ENCODE data around the gene TXNDC17.

TXNDC17 gene

GRCh38 chr17:6597727-6598126 lies 43.1 kb upstream of the TXNDC17 start:
- DNase-seq (ENCODE audit: insufficient read length, low spot score) (no peak), FAIRE-seq (no peak)

GRCh38 chr17:6599364-6599763 lies 41.5 kb upstream of the TXNDC17 start:
- DNase-seq (ENCODE audit: insufficient read length, low spot score) (no peak), FAIRE-seq (no peak)
- no peak for TF ChIP-seq CTCF (IDR thresholded peaks at IDR 0.05; ENCODE audit: insufficient read depth, missing control alignments)

More at GRCh38 chr17:6597727-6598126, 43.1 kb upstream of the TXNDC17 start:
- TF ChIP-seq CTCF (IDR thresholded peaks at IDR 0.05; ENCODE audit: insufficient read depth, missing control alignments), result no peak

GRCh38 chr17:6602141-6602540 lies 38.7 kb upstream of the TXNDC17 start:
- FAIRE-seq, result no peak
- DNase-seq (ENCODE audit: insufficient read length, low spot score), result no peak
- no peak for TF ChIP-seq CTCF (IDR thresholded peaks at IDR 0.05; ENCODE audit: insufficient read depth, missing control alignments)

GRCh38 chr17:6603744-6604325 lies 37.0 kb upstream of the TXNDC17 start:
- no peak for TF ChIP-seq CTCF (IDR thresholded peaks at IDR 0.05; ENCODE audit: insufficient read depth, missing control alignments)
- FAIRE-seq (no peak), DNase-seq (ENCODE audit: insufficient read length, low spot score) (no peak)

DNA sequence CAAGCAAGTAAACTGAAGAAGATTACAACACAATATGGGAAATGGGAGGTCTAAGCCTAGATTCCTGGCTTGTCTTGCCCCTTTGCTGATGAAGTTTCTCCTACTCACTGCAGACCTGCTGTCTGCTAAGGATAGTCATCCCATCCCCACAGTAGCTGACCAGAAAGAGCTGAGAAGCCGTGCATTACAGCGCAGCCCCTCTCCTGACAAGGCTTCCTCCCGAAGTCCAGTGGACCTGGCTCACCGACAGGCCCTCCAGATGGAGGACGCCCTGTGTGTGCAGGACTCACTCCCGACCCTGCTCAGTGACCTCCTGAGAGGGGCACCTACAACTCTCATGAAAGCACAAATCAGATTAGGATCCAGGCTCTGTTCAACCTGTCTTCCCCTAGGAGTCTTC lies 35.7 kb upstream of the TXNDC17 start:
- no peak for TF ChIP-seq CTCF (IDR thresholded peaks at IDR 0.05; ENCODE audit: insufficient read depth, missing control alignments)
- DNase-seq (ENCODE audit: insufficient read length, low spot score) (no peak), FAIRE-seq (no peak)

GRCh38 chr17:6608321-6608720 lies 32.5 kb upstream of the TXNDC17 start:
- FAIRE-seq, result no peak
- no peak for DNase-seq (ENCODE audit: insufficient read length, low spot score)
- no peak for TF ChIP-seq CTCF (IDR thresholded peaks at IDR 0.05; ENCODE audit: insufficient read depth, missing control alignments)

DNA sequence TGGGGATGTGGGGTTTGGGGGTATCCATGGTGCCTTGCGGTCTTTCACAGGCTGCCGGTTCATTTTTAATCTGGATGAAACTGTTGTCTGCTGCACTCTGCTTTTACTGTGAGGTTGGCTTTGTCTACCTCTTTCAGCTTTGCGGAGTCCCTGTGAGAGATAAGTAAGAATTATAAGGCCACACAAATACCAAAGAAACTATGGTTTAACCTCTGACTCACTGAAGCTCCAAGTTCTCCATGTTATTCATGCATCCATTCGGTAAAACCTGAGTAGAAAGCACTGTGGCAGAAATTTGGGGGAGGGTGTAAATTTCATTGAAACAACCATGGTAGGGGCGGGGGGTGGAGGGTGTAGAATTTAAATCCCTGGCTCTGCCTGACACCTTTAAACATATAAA lies 30.8 kb upstream of the TXNDC17 start:
- no peak for FAIRE-seq
- TF ChIP-seq CTCF (IDR thresholded peaks at IDR 0.05; ENCODE audit: insufficient read depth, missing control alignments), result no peak
- DNase-seq (ENCODE audit: insufficient read length, low spot score), result no peak

Measured in D721Med (cell line).